Daoy (cell line): Measurements from ENCODE around the gene FSHB. TPM values are rescaled to one million over a fixed set of nuclear protein-coding genes. Genes with fewer than 3 reads are reported as not detected.
"Not testable (repeated sequence)": the region's sequence is repeated elsewhere in the genome, so short reads cannot be mapped to it uniquely, and the experiment has no call there.

Experiments used
- DNase-seq: peaks from one replicate; pipeline ENCODE4 v3.0.0-alpha.2; 2015; ENCODE audit warnings: low read depth
- total RNA-seq: library from RNA; depleted of rRNA; stranded (reverse); fragments of >200 nt; shearing (Covaris generic); gene quantifications from 2 replicates; pipeline ENCODE4 v1.2.3, GENCODE V29; 2014; rRNA removed

The FSHB gene
- not detected in 2 replicates for total RNA-seq

DNA sequence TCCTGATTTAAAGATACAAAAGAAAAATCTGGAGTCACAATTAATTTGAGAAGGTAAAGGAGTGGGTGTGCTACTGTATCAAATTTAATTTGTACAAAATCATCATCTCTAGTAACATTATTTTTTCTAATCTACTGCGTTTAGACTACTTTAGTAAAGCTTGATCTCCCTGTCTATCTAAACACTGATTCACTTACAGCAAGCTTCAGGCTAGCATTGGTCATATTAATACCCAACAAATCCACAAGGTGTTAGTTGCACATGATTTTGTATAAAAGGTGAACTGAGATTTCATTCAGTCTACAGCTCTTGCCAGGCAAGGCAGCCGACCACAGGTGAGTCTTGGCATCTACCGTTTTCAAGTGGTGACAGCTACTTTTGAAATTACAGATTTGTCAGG is at the start of gene FSHB:
TSS of gene FSHB (plus strand) at position 301 of the 400 bp plus-strand sequence. CDS start 889 bp downstream, outside the sequence.
- DNase-seq, result no peak

DNA sequence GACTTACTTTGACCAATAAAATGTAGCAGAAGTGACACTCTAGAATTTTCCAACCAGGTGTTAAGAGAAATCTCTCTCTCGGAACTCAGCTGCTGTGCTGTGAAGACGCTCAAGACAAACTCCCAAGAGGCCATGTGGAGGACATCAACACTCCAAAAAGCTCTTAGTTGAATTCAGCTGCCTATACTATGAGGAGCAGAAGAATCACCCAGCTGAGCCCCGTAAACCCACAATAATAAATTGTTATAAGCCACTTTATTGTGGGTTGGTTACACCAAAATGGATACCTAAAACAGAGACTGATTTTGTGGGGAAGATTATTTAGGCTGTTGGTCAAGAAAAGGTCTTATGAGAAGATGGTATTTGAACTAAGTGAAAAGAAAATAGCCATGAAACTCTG is 44.1 kb upstream of the FSHB start:
- no peak for DNase-seq

DNA sequence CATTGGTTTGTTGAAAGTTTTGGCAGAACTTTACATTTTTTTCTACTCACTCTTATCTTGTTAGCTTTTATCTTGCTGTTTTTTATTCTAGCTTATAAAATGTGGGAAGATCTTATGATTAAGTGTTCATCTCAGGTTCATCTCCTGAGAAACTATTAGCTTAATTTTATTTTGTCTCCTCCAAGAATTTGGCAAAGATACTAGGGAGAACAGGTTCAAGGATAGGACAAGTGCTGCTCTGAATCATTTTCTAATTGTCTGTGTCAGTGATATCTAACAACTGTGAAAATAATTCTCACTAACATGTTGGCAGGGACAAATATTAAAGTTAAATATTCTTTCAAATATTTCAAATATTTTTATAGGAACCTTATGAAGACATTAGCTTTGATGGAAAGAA is 38.2 kb upstream of the FSHB start:
- no peak for DNase-seq

DNA sequence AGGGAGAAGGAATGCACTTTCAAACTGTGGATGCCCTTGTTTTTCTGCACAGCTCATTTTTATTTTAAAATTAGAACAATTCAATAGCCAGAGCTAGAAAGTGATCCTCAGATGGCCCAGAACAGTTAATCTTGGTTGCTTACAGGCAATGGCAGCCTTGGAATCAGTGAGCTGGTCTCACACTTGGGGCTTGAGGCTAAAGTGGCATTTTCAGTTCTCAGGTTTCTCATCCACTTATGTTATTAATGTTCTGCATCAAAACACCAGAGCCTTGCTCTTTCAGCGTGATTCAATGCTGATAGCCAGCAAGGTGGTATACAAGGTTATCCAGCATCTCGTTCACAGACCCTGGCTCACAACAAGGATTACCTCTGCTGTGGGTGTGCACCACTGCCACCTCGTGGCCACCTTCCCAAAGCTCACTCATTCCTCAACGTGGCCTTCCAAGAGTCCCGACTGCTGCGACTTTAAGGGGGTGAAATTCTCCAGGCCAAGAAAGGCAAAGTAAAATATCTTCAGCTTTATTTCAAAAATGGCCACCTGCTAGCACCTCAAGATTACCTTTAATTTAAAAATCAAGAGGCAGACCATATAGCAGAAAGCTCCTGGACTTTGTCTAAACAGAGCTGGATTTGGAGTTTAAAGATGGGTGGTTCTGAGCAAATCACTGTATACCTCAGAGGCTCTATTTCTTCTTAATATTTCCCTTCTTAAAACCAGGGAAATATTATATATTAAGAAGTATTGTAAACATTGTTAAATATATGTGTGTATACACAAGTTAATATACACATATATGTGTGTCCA is 34.2 kb upstream of the FSHB start:
- peak; percentile 39 for DNase-seq

DNA sequence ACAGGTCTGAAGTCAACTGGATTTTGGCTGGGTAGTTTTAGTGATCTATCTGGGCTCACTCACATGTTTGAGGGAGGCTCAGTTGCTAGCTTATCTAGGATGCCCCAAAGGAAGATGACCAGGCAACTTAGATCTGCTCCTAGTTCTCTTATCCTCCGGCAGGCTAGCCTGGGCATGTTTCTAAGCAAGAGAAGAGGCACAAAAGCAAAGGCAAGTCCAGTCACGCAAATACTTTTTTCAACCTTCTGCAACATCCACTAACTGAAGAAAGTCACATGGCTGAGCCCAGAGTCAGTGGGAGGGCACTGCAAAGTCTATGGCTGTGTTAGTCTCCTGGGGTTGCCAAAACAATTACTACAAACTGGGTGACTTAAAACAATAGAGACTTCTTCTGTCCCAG is 32.9 kb upstream of the FSHB start:
- DNase-seq, result no peak

DNA sequence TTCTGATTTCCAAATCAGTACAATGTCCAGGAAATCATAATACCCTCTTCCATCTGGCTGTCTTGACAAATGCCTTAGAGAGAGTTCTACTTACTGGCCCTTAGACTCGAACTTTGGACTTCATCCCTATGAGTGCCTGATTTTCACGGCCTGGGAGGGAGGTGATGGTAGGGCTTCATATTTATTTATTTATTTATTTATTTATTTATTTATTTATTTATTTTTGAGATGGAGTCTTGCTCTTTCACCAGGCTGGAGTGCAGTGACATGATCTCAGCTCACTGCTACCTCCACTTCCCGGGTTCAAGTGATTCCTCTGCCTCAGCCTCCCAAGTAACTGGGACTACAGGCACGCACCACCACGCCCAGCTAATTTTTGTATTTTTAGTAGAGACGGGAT is 27.8 kb upstream of the FSHB start:
- DNase-seq, result not testable (repeated sequence)

DNA sequence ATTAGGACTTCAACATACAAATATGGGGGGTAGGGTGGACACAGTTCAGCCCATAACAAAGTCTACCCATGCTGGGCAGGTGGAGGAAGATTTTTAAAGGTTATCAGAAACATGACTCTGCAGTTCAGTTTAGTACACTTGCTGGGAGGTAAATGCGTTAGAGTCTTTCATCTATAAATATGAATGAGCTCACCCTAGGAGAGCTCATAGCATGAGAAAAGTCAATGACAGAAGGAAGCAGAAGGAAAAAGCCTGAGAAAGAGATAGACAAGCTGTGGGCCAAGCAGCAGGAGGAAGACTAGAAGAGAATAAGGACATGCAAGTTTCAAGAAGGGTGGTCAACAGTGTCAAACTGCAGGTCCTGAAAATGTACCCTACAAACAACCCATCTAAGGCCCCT is 27.0 kb upstream of the FSHB start:
- DNase-seq, result no peak

DNA sequence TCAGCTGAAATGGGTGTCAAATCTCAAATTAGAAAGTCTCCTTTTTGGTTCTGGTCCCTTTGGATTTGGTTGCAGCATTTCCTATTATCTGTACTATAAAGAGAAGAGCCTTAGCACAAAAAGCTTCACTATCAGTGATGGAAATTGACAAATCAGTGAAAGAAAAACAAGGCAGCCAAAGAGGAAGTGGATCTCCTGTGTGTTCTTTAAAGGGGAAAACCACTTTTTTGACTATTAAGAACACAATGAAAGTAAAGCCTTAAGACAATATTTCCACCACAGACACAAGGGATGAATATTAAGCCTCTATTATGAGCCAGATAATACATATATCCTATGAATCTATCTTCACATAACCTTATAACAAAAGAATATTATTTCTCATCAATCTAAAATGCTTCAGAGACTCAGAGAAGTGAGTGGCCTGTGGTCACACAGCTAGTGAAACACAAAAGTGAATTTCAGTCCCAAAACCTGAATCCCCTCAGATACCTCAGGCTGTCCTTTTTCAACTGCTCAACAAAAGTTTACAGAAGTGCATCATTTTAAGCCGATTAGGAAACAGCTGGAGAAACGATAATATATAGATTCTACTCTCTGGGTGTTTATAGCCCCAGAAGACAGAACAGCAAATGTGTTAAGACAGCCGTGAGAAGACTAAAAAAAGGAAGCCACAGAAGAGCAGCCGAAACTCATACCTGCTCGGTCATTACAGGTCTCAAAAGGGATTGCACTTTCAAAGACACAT is 24.4 kb upstream of the FSHB start:
- DNase-seq, result no peak

DNA sequence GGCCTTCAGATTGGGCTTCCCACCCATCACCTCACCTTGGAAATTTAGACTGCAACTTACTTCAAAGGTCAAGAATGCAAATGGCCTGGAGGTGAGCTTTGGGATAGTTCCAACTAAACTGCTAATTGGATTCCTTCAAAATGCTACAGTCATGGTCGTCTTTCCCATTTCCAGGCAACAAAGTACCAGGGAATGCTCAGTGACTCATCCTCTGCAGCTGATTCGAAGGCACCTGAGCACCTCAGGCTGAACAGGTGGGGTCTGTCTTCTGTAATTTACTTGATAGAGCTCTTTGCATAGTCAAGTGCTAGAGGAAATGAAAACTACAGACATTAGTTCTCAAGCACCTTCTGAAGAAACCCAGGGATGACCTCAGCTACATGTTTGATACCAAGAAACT is 20.5 kb upstream of the FSHB start:
- no peak for DNase-seq

DNA sequence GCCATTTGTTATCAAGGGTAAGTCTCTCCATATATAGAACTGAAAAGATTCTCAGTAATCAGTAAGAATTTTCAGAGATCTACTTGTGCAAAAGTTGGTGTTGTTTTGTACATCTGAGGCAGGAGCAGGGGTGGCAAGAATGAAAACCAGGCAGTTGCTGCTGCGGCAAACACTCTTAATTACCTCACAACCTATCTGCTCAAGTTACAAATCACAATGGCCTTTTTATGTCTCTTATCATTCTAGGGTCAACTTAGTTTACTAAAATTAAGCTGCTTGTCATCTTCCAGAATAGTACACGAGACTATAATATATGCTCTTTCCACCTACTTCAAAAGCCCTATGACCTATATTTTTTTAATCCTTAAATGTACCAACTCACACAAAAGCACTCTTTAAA is 14.3 kb upstream of the FSHB start:
- DNase-seq, result no peak

DNA sequence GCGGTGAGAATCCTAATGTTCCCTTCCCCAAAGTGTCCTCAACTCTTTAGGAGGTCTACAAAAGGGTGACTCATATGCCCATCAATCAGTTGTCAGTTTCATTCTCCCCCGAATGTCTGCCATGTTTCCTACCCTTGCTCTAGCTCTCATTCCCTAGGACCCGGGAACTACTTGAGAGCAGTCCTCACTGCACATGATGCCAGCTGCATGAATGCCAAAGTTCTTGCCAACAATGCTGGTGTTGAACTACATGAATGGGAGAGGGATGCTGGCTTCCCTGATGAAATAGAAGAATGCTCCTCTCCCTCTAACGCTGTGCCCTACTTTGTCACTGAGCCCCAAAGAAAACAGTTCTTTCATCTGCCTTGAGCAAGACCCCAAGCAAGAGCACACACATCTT is 12.5 kb upstream of the FSHB start:
- DNase-seq, result no peak

DNA sequence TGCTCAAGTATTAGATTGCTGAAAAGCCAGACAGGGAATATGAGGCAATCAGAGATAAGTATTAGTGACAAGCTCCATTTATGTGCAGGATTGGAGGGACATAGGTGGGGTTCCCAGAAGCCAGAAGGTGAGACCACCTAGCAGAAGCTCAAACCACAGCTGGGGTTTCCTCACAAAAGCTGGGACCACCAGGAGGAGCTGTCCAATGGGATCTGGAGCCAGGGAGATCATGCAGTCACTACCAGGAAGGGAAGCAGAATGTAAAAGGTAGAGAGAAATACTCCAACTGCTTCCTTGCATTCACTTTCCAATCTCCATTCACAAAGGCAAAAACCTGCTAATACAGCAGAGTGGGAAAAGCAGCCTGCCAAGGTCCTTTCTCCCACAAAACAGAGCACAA is 5.2 kb upstream of the FSHB start:
- no peak for DNase-seq

DNA sequence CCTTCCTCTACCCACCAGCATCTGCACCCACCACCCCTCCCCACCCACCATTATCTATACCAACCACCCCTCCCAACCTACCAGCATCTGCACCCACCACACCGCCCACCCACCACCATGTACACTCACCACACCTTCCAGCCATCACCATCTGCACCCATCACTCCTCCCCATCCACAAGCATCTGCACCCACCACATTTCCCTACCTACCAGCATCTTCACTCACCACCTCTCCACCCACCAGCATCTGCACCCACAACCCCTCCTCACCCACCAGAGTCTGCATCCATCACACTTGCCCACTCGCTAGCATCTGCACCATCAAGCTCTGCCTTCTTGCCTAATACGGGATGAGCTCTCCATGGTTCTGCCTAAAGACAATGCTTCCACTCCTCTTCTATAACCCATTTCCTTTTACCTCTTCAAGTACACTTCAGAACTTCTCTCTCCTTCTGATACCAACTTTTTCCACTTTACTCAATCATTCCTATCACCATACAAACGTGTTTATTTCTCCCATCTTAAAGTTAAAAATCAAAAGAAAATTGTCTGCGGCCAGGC is 2.4 kb upstream of the FSHB start:
- no peak for DNase-seq

DNA sequence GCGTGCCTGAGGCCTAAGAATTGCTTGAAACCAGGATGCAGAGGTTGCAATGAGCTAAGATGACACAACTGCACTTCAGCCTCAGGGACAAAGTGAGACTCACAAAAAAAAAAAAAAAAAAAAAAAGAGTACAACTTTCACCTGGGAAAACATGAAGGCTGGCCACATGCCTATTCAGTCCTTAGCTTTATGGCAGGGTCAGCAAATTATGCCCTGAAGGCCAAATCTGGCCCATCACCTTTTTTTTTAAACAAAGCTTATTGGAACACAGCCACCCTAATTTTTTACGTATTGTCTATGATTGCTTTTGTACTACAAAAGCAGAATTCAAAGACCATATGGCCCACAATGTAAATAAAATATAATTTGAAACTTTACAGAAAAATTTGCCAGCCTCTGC is 8.2 kb downstream of the FSHB start:
- DNase-seq, result no peak

DNA sequence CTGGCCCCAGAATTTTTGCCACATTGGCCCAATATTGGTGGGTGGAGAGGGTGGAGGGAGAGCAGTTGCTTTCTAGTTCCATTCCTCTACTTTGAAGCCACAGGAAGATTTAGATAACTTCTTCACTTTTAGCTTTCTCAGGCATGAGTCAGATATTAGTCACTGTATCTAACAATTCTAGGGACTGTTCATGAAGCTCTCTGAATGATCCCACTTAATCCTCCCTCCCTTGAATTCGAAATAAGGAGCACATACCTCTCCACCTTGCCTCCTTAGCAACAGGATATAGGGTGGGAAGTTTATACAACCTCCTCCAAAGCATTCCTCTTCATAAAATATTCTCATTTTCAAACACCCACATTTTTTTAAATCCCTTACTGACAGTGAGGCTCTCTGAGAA is 13.5 kb downstream of the FSHB start:
- DNase-seq, result peak; percentile 45

DNA sequence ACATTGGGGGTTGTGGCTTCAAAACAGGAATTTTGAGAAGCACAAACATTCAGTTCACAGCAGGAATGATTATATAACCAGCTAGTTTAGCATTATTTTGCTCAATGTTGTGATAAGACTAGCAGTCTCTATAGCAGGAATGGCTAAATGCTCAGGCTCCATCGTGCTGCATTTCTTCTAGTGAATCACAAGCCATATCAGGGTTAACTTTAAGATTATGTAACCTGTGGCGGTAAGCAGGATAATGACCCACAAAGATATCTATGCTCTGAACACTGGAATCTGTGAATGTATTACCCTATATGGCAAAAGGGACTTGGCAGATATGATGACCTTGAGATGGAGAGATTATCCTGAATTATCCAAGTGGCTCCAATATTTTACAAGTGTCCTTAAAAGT is 14.8 kb downstream of the FSHB start:
- DNase-seq, result no peak

DNA sequence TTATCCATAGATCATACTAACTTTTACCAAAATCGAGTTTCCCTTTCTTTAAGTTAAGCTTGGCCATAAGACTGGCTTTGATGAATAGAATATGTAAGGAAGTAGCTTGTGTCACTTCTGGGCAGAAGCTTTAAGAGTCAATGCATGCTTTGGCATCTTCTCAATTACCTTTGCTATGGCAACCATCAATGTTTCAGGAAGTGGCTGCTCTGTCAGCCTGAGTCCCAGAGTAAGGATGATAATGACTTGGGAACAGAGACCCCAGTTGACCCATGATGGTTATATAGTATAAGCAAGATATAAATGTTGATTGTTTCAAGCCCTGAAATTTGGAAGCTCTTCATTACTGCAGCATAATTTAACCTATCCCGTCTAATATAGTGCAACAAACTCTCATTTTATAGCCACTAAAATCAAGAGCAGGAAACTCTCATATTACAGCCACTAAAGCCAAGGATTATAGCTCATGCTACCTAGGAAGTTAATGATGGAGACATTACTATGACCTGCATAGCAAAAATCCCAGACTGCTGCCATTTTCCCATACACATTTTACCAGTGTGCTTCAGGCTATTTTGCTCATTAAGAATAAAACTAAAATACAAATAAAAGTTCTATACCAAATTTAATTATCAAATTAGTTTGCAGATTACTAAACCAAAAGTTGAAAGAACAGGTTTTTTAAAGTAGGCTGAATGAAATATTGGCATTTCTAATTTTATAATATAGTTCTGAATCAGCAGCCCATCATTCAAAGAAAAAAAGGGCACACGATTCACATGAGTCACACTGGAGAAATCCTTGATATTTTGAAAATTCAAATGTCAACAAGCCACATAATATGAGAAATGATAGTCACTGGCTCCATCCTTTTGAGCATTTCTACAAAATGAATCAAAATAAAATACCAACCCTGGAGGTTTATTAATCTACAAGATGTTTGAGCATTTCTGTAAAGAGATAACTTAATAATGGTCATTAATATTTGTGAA is 23.8 kb downstream of the FSHB start:
- peak; percentile 10 for DNase-seq

DNA sequence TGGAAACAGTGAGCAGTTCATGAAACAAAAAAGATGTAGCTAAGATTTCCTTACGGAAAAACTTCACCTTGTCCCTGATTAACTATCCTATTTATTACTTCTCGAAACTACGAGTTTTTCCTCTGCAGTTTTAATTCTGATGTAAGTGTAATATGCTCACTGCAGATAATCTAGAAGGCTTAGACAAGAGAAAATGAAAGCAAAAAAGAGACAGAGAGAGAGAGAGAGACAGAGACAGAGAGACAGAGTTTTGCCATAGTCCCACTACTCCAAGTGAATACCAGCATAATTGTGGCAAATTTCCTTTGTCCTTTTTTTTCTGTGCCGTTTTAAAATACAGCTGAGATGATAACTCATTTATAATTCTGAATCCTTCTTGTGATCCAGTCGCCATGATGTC is 24.8 kb downstream of the FSHB start:
- DNase-seq, result no peak

DNA sequence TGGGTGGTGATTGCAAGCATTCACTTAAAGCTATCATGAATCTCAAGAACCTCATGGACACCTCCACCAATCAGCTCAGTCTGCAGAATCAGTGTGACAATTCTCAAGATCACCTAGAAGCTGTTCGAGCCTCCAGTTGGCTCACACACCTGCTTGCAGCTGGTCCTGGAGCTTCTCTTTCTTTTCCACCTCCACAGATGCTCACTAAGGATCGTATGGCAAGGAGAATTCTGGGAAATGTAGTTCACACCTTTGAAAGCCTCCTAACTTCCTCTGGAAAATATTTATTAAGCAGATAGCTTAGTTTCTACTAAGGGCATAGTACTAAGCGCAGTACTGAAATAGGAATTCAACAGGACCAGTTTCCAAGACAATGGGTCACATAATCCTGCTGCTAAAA is 26.2 kb downstream of the FSHB start:
- DNase-seq, result no peak

DNA sequence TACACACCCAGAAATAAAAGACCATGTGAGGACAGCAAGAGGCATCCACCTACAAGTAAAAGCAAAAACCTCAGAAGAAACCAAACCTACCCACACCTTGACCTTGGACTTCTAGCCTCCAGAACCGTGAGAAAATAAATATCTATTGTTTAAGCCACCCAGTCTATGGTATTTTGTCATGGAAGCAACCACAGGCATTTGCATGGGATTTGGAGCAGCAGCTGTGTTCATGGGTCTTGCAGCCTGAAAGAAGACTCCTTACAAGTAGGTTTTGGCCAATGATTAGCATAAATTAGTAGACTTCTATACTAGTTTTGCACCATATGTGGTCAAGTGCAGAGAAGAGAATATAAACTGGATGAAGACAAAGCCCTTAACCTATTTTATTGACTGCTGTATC is 27.9 kb downstream of the FSHB start:
- no peak for DNase-seq

DNA sequence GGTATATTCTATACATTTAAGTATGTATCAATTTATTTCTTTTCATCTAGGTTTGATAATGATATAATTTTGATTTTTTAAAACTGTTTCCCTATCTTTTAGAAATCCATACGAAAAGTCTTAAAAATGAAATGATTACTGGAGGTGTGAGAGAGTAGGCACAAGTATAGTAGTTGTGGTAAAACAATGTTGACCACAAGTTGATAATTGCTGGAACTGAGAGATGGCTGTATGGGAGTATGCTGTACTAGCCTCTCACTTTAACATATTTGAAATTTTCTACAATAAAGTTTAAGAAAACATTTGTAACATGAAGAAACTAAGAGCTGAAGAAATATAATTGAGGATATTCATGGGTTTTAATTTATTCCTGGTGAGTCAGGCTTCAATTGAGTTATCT is 30.0 kb downstream of the FSHB start:
- DNase-seq, result no peak

DNA sequence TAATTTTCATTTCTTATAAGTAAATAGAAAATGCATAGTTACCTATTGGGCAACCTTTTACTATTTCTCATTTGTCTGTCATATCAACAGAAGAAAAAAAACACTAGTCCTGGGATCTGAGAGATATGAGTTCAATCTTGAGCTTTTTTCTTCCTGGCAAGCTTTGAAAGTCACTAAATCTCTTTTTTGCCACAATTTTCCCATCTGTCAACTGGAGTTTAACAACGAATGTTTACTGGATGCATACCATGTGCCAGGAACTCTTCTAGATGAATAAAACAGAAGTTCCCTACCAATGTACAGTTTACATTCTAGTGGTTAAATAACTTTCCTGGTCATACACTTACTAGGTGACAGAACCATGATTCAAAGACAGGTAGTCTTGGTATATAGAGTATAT is 31.0 kb downstream of the FSHB start:
- DNase-seq, result no peak
